ENCODE measurements around the gene TPD52L1.
A peak's percentile ranks its signal among the peaks of the same experiment; 100 is the strongest.
"Not testable (repeated sequence)": the region's sequence is repeated elsewhere in the genome, so short reads cannot be mapped to it uniquely, and the experiment has no call there.

TPD52L1 gene, protein sequence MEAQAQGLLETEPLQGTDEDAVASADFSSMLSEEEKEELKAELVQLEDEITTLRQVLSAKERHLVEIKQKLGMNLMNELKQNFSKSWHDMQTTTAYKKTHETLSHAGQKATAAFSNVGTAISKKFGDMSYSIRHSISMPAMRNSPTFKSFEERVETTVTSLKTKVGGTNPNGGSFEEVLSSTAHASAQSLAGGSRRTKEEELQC

DNA sequence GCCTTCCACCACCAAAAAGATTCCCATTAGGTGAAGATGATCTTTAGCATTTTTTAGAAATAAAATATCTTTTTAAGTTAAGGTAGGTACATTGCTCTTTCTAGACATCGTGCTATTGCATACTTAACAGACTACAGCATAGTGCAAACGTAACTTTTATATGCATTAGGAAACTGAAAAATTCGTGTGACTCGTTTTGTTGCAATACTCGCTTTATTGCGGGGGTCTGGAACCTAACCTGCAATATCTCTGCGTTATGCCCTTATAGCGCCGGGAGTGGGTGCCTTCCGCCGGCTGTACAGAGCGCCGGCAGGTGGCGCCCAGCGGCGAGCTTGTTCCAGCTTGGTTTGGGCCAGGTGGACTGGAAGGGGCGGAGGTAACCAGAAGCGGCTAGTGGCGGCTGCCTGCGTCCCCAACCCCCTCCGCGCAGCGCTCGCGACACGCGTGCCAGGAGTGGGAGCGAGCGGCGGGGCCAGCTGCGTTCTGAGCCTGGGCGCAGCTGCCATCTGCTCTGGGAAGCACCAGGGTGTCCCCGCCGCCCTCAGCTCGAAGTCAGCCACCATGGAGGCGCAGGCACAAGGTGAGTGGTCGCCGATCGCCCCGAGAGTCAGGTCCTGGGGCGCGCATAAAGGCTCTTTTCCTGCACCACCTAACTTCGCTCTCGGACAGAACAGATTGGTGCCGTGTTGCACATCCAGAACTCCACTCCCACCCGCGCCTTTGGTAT, at the start of gene TPD52L1:
TSS of gene TPD52L1 (plus strand) at position 383 of the 727 bp plus-strand sequence. CDS start at position 562, 179 bp downstream.
- peak; percentile 43 for DNase-seq

DNA sequence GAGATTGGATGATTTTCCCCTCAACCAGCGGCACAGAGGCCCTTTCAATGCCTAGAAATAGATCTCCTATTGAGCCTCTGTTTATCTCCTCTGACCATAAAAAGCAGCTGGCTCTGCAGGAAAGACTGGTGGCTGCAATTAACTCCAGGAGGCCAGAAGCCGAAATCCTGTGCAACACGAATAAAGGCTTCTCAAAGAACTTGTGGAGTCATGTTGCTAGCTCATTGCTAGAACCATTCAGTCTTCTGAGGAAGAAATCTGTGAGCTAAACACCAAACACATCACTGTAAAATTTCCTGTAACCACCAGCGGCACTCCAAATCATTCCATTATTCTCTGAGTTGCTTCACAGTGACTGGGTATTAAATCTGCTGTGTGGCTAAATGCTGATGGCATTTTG, 49.1 kb upstream of the TPD52L1 start:
- no peak for DNase-seq

- DNase-seq, result no peak
These were observed 46.5 kb upstream of the TPD52L1 start for GRCh38 chr6:125107048-125107447.

- no peak for DNase-seq
These were observed 45.7 kb upstream of the TPD52L1 start for GRCh38 chr6:125107896-125108295.

DNA sequence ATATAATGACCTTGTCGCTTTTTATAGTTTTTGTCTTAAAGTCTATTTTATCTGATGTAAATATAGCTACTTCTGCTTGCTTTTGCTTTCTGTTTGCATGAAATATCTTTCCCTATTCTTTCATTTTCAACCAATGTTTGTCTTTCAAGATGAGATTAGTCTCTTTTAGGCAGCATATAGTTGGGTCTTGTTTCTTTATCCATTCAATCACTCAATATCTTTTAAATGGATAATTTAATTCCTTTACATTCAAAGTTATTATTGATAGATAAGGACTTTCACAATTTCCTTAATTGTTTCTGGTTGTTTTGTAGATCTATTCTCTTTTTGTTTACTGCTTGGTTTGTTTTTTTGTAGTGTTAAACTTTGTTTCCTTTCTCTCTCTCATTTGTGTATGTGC, 43.5 kb upstream of the TPD52L1 start:
- DNase-seq, result no peak

DNA sequence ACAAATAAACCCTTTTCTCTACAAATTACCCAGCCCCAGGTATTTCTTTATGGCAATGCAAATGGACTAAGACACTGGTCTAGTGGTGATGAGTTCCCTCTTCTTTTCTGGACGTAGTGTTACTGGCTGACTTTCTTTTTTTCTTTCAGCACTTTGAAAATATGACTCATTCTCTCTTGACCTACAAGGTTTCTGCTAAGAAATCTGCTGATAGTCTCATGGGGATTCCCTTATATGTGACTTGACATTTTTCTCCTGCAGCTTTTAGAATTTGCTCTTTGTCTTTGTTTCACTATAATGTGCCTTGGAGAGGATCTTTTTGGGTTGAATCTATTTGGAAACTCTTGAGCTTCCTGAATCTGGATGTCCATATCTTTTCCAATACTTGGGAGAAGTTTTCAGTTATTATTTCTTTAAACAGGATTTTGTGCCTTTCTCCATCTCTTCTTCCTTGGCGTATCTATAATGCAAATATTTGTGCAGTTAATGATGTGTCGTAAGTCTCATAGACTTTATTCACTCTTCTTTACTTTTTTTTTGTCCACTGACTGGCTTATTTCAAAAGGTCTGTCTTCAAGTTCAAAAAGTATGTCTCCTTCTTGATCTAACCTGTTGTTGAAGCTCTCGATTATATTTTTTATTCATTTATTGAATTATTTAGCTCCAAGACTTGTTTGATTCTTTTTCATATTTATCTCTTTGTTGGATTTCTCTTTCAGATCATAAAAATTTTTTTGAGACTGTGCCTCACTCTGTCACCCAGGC, 42.2 kb upstream of the TPD52L1 start:
- no peak for DNase-seq

DNA sequence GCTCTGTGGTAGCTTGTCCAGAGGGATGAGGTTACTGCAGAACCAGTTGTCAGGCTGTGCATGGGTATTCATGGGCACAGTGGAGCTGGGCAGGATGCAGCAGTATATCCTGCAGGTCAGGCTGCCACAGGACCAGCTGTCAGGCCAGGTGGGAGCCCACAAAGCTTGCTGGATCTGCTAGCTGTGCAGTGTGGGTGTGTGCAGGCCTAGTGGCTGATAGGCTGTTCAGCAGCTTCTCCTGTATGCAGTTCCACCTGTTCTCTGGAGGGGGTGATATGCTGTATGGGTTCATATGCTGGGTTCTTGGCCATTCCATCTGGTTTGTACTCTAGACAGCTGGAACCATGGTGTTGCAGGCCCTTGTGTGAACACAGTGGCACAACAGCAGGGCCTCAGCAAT, 40.6 kb upstream of the TPD52L1 start:
- DNase-seq, result peak; percentile 15

DNA sequence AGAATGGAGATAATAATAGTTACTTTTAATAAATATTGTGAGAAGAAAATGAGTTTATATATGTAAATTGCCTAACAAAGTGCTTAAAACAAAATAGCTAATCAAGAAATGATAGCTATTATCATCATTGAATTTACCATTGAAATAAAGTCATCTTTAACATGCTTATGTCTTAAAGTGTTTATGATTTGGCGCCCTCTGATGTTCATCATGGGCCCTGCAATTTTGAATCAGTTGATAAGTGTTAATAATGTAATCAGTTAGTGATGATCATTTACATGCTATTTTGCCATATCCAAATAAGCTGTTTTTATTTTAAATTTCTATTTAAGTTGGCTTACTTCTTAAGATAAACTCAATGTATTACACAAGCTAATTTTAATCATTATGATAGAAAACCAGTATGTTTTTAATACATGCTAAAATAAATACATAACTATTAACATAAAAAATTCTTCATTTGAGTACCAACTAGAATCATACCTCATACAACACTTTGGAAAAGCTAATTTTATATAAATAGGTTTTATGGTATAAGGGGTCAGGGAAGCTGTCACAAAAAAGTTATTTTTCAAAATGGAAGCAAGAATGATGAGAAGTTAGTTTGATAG, 39.2 kb upstream of the TPD52L1 start:
- peak; percentile 16 for DNase-seq

GRCh38 chr6:125116170-125116569, 37.4 kb upstream of the TPD52L1 start:
- no peak for DNase-seq

GRCh38 chr6:125116710-125117109, 36.9 kb upstream of the TPD52L1 start:
- DNase-seq, result no peak

DNA sequence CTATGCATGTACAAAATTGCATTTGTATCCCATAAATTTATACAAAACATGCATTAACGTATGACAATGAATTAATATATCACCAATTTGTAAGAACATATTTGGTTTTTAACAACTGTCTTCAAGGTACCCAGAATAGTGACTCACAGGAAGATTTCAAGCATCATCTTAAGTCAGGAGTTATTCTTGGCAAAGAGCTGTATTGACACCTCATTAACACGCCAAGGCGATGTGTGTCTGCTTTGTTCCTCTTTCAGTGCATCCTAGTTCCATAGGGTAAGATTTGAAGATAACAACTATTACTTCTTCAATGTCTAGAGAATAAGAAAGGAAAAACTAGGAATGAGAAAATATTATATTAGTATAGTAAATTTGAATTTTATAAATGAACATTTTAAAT, 35.8 kb upstream of the TPD52L1 start:
- no peak for DNase-seq

DNA sequence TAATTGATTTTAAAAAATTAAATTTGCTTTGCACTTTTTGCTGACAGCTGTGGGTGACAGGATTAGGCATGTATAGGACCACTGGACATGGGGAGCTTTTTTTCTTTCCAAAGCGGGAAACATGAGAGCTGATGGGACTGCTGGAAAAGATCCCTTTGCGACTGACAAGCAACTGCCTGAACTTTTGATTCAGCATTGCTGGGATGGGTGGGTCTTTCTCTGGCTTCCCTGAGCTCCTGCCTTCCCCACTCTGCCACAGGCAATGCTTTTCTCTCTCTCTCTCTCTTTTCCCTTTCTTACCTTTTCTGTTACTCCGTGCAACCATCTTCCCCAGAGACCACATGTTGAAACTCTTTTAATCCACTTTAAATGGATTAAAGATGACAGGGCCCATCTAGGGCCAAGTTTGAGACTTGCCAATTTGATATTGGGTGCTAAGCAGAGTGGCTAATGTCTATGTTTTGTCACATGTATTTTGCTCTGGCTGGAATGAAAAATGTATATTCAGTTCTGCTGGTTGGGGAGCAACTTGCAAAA, 33.5 kb upstream of the TPD52L1 start:
- DNase-seq, result no peak

- no peak for DNase-seq
These were observed 31.7 kb upstream of the TPD52L1 start for GRCh38 chr6:125121894-125122293.

GRCh38 chr6:125123051-125123450, 30.5 kb upstream of the TPD52L1 start:
- no peak for DNase-seq

DNA sequence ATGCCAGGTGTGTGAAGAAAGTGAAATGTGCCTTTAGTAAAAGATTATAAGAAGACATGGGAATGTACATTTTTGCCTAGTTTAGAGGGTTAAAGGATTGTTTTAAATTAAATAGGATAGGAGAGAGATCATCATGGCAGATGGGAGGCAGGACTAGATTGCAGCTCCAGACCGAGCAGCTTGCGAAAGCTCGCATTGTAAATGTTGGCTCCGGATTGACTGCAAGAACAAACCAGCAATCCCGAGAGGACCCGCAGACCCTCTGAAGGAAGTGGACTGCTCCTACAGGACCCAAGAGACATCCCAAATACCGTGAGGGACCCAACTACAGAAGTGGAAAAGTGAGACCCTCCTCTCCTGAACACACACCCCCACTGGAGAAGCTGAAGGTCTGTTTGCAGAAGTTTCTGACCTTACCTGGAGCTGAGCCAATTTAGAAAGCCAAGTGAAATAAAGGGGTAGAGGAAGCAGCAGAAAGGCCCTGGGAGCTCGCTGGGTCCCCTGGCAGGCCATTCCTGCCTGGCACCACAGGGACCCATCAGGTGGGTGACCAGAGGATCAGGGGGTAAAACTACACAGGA, 30.0 kb upstream of the TPD52L1 start:
- DNase-seq, result no peak

DNA sequence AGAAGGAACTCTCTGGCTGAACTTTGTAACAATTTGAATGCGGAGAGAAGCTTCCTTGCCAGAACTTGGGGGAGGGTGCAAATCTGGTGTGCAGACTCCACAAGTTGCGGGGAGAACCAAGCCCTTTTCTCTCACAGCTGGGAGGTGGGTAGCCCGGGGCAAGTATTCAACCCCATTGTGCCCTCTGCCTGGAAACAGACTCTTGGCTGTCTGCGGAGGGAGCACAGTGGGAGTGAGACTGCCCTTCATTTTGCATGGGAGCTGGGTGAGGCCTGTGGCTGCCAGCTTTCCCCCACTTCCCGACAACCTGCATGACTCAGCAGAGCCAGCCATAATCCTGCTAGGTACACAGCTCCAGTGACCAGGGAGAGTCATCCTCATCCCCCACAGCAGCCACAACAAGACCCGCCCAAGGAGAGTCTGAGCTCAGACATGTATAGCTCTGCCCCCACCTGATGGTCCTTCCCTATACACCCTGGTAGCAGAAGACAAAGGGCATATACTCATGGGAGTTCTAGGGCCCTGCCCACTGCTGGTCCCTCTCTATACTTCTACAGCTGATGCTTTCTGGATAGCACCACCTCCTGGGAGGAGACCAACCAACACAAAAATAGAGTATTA, 29.4 kb upstream of the TPD52L1 start:
- no peak for DNase-seq

DNA sequence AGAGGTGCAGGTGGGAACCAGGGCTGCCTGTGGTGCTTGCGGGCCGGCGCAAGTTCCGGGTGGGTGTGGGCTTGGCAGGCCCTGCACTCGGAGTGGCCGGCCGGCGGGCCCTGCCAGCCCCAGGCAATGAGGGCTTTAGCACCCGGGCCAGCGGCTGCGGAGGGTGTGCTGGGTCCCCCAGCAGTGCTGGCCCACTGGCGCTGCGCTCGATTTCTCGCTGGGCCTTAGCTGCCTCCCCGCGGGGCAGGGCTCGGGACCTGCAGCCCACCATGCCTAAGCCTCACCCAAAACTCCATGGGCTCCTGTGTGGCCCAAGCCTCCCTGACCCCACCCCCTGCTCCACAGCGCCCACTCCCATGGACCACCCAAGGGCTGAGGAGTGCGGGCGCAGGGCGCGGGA, 27.7 kb upstream of the TPD52L1 start:
- not testable (repeated sequence) for DNase-seq

- DNase-seq, result no peak
These were observed 24.2 kb upstream of the TPD52L1 start for GRCh38 chr6:125129354-125129753.

- no peak for DNase-seq
These were observed 21.5 kb upstream of the TPD52L1 start for GRCh38 chr6:125132058-125132457.

DNA sequence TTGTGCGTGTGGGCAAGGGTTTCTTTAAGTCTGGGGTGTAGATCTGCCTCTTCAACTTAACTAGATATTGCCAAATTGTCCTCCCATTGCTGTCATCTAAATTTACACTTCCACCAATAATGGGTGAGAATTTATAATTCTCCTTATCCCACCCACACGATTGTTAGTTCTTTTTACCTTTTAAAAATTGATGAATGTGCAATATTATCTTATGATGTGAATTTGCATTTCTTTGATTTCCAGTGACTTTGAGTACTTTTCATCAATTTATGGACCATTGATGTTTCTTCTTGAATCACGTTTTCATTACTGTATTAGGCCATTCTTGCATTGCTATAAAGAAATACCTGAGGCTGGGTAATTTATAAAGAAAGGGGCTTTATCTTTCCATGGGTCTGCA, 17.2 kb upstream of the TPD52L1 start:
- no peak for DNase-seq

- no peak for DNase-seq
These were observed 15.5 kb upstream of the TPD52L1 start for GRCh38 chr6:125138083-125138482.

- DNase-seq, result no peak
These were observed 12.8 kb upstream of the TPD52L1 start for GRCh38 chr6:125140808-125141207.
